ENCODE measurements around the gene DDN. TPM values are rescaled to one million over a fixed set of nuclear protein-coding genes. Genes with fewer than 3 reads are reported as not detected.

The DDN gene
- total and polyA plus RNA-seq, 2 donors (not counting 1 experiment from before 2014, with no cell fraction given): 0.10 to 0.75 TPM

DNA sequence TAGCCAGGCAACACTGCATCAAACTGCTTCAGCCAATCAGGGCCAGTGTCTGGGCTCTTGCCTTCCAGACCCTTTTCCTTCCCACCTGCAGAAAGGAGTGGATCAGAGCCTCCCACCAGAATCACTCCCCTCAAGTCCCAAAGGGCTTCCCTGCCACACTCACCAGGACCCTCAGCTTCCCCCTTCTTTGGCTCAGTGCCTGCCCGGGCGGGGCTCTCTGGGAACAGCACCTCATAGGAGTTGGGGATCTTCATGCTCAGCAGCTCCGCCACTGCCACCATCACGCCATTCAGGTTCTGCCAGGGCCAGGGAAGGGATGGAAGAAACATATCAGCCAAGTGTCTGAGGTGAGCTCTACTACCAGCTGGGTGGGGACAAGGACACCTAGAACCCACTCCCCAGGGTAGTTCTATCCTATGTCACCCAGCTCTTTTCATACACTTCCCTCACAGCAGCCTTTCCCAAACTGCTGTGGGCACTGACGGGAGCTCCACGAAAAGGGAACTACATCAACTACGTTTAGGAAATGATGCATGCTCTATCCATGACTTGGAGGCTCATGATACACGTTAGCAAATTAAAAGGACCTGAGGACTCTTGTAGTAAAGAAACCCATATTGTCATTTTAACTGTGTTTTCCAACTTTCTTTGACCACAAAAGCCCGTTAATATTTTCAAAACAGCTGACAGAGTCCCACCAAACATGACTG is 28.8 kb upstream of the DDN start:
- intact Hi-C loops (cut with micrococcal nuclease): no loop called here
- H3K36me3 ChIP-seq (replicated peaks in 1 of 2; ENCODE audit: control extremely low read depth in 1 of 2, control insufficient read depth in 1 of 2, extremely low read depth in 1 of 2, insufficient read depth in 2 of 2, low read length in 1 of 2): peaks cover 2 to 73% of the 10 kb centered on the region in 2 experiments
- no peaks in the 10 kb centered on the region for H3K27me3 ChIP-seq (replicated peaks in 1 of 4; ENCODE audit: control extremely low read depth in 1 of 4, control insufficient read depth in 3 of 4, insufficient read depth in 4 of 4, low read length in 3 of 4)
- no peak for DNase-seq
- POLR2A ChIA-PET: interaction anchor here (0.7 kb wide), 1 partner anchor 9 kb away, joined by 3 read pairs; no protein-coding TSS in a partner anchor
- H2AFZ ChIP-seq (ENCODE audit: insufficient read depth, low read depth, low read length, poor library complexity, severe bottlenecking): no peak overlapping the region
- no peaks in the 10 kb centered on the region for H3K9me3 ChIP-seq (ENCODE audit: control extremely low read depth in 1 of 3, control insufficient read depth in 2 of 3, insufficient read depth in 1 of 3, low read length in 2 of 3)
- no peak for TF ChIP-seq EZH2 (IDR thresholded peaks at IDR 0.05; ENCODE audit: borderline replicate concordance, insufficient read depth, low read depth, low read length, poor library complexity, severe bottlenecking)
- TF ChIP-seq, protein P1, sequence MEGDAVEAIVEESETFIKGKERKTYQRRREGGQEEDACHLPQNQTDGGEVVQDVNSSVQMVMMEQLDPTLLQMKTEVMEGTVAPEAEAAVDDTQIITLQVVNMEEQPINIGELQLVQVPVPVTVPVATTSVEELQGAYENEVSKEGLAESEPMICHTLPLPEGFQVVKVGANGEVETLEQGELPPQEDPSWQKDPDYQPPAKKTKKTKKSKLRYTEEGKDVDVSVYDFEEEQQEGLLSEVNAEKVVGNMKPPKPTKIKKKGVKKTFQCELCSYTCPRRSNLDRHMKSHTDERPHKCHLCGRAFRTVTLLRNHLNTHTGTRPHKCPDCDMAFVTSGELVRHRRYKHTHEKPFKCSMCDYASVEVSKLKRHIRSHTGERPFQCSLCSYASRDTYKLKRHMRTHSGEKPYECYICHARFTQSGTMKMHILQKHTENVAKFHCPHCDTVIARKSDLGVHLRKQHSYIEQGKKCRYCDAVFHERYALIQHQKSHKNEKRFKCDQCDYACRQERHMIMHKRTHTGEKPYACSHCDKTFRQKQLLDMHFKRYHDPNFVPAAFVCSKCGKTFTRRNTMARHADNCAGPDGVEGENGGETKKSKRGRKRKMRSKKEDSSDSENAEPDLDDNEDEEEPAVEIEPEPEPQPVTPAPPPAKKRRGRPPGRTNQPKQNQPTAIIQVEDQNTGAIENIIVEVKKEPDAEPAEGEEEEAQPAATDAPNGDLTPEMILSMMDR (IDR thresholded peaks at IDR 0.05): no peak
- no peak for ATAC-seq (ENCODE audit: low read depth)
- peaks cover 15% of the 10 kb centered on the region for H3K79me2 ChIP-seq (ENCODE audit: control insufficient read depth, insufficient read depth, low read length)
- H3K4me2 ChIP-seq (replicated peaks; ENCODE audit: low read depth, low read length, poor library complexity, severe bottlenecking): no peak overlapping the region
- Mint-ChIP-seq H3K27ac (no peak overlapping the region), H3K9me3 (ENCODE audit: insufficient read depth) (no peaks in the 10 kb centered on the region), H3K4me1 (no peaks in the 10 kb centered on the region), H3K27me3 (no peaks in the 10 kb centered on the region), H3K4me3 (no peak overlapping the region)
- H4K20me1 ChIP-seq (ENCODE audit: control insufficient read depth, insufficient read depth, low read length, poor library complexity, severe bottlenecking): peaks cover 12% of the 10 kb centered on the region
- WGBS (ENCODE audit: insufficient coverage): 96% methylated on average over 6 of the region's 9 CpGs
- H3K9ac ChIP-seq (ENCODE audit: low read length): no peak overlapping the region
- no peaks in the 10 kb centered on the region for H3K4me1 ChIP-seq (ENCODE audit: control insufficient read depth in 2 of 2, insufficient read depth in 2 of 2, low read length in 2 of 2)
- H3K27ac ChIP-seq (ENCODE audit: low read length in 2 of 2): no peak overlapping the region
- H3K4me3 ChIP-seq (ENCODE audit: control extremely low read depth in 1 of 5, extremely low read depth in 1 of 5, insufficient read depth in 1 of 5, low read depth in 2 of 5, low read length in 4 of 5): no peak overlapping the region
- CTCF ChIA-PET: interaction anchor here (1.0 to 1.7 kb wide), 3 partner anchors 31 to 160 kb away, joined by 3 to 9 read pairs (median 3); no protein-coding TSS in a partner anchor

Measured in B cell (primary cell).